GM13977 (cell line): ENCODE results near the gene MARCHF3.

Source experiments
- DNase-seq: peaks from one replicate; pipeline ENCODE4 v3.0.0; 2012; ENCODE audit warnings: low spot score
- in situ Hi-C: fragments of 300-500 bp; cut with MboI; formaldehyde crosslinking; loops from one replicate; pipeline ENCODE4 v1.12.0; 2022; ENCODE audit warnings: low sequenced_read_pairs, low pct_unique_long_range_greater_than_20kb, mixed read lengths, inconsistent platforms; ENCODE audit not compliant: unreplicated experiment
- TF ChIP-seq, protein P1 (sequence below): IDR thresholded peaks from 2 replicates; pipeline ENCODE4 v1.5.1; 2012; ENCODE audit warnings: mild to moderate bottlenecking, control low read depth; ENCODE audit not compliant: insufficient read depth; ENCODE audit errors: extremely low read depth, missing control alignments

Gene MARCHF3

DNA sequence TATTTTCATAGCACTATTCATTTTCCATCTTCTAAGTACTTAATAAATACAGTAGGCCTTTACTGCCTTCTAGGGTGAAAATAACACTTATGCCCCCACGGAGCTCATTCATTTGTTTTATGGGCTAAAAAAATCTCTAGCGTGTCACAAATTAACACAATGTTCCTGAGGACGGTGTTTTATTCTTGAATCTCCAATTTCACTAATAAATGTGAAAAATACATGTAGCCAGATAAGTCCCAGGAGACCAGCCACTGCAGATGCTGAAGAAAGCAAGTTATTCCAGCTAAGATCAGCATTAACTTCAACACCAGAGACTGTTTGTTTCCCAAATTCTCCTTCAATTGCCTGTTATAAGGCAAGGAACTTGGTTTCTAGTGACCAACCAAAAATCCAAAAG is 102.3 kb downstream of the MARCHF3 start:
- no peak for DNase-seq
- TF ChIP-seq, protein P1, sequence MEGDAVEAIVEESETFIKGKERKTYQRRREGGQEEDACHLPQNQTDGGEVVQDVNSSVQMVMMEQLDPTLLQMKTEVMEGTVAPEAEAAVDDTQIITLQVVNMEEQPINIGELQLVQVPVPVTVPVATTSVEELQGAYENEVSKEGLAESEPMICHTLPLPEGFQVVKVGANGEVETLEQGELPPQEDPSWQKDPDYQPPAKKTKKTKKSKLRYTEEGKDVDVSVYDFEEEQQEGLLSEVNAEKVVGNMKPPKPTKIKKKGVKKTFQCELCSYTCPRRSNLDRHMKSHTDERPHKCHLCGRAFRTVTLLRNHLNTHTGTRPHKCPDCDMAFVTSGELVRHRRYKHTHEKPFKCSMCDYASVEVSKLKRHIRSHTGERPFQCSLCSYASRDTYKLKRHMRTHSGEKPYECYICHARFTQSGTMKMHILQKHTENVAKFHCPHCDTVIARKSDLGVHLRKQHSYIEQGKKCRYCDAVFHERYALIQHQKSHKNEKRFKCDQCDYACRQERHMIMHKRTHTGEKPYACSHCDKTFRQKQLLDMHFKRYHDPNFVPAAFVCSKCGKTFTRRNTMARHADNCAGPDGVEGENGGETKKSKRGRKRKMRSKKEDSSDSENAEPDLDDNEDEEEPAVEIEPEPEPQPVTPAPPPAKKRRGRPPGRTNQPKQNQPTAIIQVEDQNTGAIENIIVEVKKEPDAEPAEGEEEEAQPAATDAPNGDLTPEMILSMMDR = no peak
- in situ Hi-C loops = no loop called here

DNA sequence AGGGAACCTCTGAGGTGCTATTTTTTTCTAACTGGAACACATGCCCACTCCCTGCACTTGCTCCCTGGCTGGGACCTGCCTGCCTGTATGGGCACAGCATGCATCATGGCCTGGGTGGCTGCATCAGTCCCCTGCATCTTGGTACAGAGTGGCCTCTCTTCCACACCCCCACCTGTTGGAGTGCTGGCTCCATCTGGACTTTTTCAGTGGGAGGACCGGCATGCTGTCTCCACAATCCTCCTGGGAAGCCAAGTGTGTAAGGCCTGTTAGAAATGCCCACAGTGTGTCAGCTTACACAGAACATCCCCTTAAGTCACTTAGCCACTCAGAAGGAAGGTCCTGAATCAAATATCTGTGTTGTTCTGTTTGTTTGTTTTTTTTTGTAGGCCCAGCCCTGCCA is 102.9 kb downstream of the MARCHF3 start:
- in situ Hi-C loops = no loop called here
- DNase-seq = no peak
- TF ChIP-seq, protein P1 = no peak

DNA sequence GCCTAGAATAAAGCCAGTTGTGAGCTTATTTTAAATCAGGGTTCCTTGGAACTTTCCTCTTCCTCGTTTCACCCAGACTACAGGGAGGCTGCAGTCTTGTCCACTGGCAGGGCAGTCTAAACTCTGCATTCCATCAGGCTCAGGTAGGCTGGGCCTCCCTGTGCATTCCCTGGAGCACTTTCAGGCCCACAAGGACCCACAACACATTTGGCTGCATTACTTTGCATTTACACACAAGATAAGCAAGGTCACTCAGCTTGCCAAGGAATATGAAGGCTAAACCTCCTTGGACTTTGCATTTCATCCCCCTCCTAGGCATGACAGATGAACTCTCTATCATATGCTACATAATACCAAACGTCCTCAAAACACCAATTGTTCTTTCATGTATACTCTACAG is 104.2 kb downstream of the MARCHF3 start:
- DNase-seq = no peak
- TF ChIP-seq, protein P1 = no peak
- in situ Hi-C loops = no loop called here

DNA sequence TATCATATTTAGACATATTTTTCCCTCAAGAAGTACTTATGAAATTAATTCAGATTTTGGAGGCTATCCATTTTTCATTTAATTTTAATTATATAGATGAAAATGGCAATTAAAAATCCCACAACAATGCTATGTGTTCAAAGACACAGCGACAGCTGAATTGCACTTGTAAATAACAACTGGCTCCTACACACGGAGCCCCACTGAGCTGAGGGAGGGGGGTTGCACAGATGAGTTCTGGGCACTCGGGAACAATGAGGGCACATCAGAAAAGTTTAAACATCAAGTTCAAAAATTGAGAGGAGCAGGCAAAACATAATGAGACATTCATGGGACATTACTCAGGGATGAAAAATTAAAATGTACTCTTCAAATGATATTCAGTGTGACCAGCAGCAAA is 104.9 kb downstream of the MARCHF3 start:
- in situ Hi-C loops = no loop called here
- TF ChIP-seq, protein P1 = no peak
- no peak for DNase-seq

DNA sequence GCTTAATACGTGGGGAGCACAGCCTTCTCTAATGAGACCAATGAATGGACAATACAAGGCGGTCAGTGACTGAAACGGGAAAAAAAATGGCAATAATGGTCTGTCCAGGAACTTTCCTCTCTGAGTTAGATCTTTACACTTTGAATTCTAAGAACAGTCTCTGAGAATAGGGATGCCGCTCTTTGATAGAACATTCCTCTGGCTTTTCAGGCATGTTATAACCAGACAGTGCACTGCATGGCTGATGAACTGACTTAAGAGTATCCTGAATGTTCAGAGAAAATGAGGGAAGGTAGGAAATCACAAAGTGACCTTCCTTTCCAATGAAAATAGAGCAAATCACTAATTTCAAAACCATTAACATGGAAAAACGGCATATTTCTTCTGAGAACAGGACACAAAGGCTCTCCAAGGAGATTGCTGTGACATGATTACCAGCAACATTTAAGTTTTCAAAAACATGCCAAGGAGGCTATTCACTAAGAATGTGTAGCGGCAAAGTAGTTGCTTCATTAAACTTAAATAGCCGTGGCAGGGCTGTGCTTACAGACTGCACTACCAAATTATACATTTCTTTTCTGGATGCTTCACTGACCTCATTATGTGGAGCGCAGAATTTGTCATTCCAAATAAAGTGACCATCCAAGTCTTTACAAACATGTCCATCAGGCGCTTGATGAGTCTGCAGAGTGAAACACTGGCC is 105.9 kb downstream of the MARCHF3 start:
- TF ChIP-seq, protein P1 = no peak

DNA sequence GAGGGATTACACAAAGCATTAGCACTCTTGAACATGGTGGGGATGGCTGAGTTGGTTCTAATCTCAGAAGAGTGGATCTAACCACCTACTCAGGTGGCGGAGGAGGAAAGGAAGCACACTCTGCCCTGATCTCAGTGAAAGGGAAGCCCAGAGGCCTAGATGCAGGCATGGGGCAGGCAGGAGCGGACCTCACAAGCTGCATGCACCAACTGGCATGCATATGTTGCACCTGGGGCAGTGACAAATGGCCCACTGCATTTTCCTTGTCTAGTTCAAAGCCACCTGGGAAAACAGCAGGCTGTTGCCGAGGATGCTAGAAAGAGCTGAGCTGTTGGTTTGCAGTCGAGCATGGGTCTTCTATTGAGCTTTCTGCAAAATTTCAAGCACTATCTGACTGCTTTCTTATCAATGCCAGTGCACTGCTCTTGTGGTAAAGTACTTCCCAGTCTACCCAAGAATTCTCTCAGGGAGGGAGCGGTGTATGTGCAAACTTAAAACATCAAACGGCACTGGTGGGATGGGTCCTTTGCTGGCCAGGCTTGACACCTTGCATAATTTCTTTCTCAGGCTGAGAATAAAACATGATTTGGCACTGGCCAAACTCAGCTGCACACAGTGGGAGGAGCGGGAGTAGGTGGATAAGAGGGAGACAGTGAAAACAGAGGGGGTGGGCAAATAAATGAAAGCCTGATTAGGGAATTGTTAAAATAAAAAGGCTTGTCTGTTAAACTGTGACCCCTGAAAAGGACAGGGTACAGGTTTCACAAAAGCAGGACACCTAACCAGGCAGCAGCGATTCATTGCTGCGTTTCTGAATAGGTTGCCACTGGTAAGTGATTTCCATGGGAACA is 108.9 kb downstream of the MARCHF3 start:
- in situ Hi-C loops = no loop called here
- TF ChIP-seq, protein P1 = no peak
- no peak for DNase-seq

More for the DNA sequence above, 105.9 kb downstream of the MARCHF3 start:
- in situ Hi-C loops = no loop called here
- no peak for DNase-seq
